SU-DHL-6 (cell line): ENCODE data around the gene ORM1.

Source experiments
- H2AFZ ChIP-seq: fragments of 200-600 bp; sonication (generic); 2 replicates; pipeline ENCODE4 v1.6.1; 2014; ENCODE audit warnings: low read depth, mild to moderate bottlenecking, moderate library complexity, mixed read lengths, antibody characterized with exemption, low read length; ENCODE audit not compliant: severe bottlenecking
- H3F3A ChIP-seq: fragments of 200-600 bp; shearing (Covaris generic); 2 replicates; pipeline ENCODE4 v1.6.0; 2016; ENCODE audit warnings: antibody characterized with exemption, mild to moderate bottlenecking; ENCODE audit not compliant: insufficient read depth
- H3K27ac ChIP-seq: fragments of 200-600 bp; sonication (generic); 2 replicates; pipeline ENCODE4 v1.5.1; 2016; ENCODE audit warnings: low read depth, mild to moderate bottlenecking, low read length, moderate library complexity, mixed read lengths
- H3K27me3 ChIP-seq: fragments of 200-600 bp; sonication (generic), shearing (Covaris generic); 2 replicates; pipeline ENCODE4 v1.6.0; 2014; ENCODE audit warnings: mild to moderate bottlenecking, low read length
- H3K36me3 ChIP-seq: fragments of 200-600 bp; sonication (generic); 2 replicates; pipeline ENCODE4 v1.6.1; 2014; ENCODE audit warnings: mild to moderate bottlenecking, low read length, mixed read lengths
- H3K4me2 ChIP-seq: fragments of 300-600, 200-600 bp; shearing (Covaris generic), sonication (generic); 2 replicates; pipeline ENCODE4 v1.6.0; 2014; ENCODE audit warnings: low read length, low read depth, mild to moderate bottlenecking; ENCODE audit not compliant: poor library complexity, severe bottlenecking
- H3K4me3 ChIP-seq: fragments of 200-600 bp; sonication (generic); 2 replicates; pipeline ENCODE4 v1.5.1; 2014; ENCODE audit warnings: antibody characterized with exemption, low read length, mild to moderate bottlenecking, mixed read lengths; ENCODE audit not compliant: insufficient read depth, poor library complexity, severe bottlenecking
- H3K79me2 ChIP-seq: fragments of 200-600 bp; sonication (generic); 2 replicates; pipeline ENCODE4 v1.6.1; 2014; ENCODE audit warnings: mild to moderate bottlenecking, low read length, moderate library complexity; ENCODE audit not compliant: insufficient read depth
- H3K9ac ChIP-seq: fragments of 200-600 bp; sonication (generic); 2 replicates; pipeline ENCODE4 v1.7.0; 2014; ENCODE audit warnings: mild to moderate bottlenecking, low read length
- H3K9me2 ChIP-seq: fragments of 200-600 bp; sonication (generic); replicated peaks from 2 replicates; pipeline ENCODE4 v1.6.1; 2014; ENCODE audit warnings: low read length; ENCODE audit not compliant: insufficient read depth
- H3K9me3 ChIP-seq: fragments of 200-600 bp; sonication (generic); 2 replicates; pipeline ENCODE4 v1.6.1; 2014; ENCODE audit warnings: low read length, mixed read lengths; ENCODE audit not compliant: insufficient read depth
- H4K20me1 ChIP-seq: fragments of 200-600 bp; sonication (generic); 2 replicates; pipeline ENCODE4 v1.6.1; 2014; ENCODE audit warnings: low read depth, mild to moderate bottlenecking, antibody characterized with exemption, low read length, moderate library complexity, mixed read lengths
- EZH2phosphoT487 ChIP-seq: fragments of 200-600 bp; sonication (generic), shearing (Covaris generic); conservative IDR thresholded peaks from 2 replicates; pipeline ENCODE4 v1.6.1; 2018; ENCODE audit warnings: mild to moderate bottlenecking, antibody characterized with exemption, low read length, moderate library complexity, mixed read lengths
- TF ChIP-seq, protein P1 (sequence below): fragments of 200-600 bp; sonication (generic); IDR thresholded peaks from one replicate; pipeline ENCODE4 v1.5.1; 2017; ENCODE audit warnings: antibody characterized with exemption, mild to moderate bottlenecking, low read length, moderate library complexity; ENCODE audit not compliant: insufficient read depth, poor library complexity, severe bottlenecking

Gene ORM1

GRCh38 chr9:114371973-114372917 is 49.3 kb downstream of the ORM1 start:
- Histone ChIP-seq H3K4me3 (peak overlapping the region; percentile 7), H3K9ac (peak overlapping the region; percentile 55), H3K27ac (peak overlapping the region; percentile 92)

DNA sequence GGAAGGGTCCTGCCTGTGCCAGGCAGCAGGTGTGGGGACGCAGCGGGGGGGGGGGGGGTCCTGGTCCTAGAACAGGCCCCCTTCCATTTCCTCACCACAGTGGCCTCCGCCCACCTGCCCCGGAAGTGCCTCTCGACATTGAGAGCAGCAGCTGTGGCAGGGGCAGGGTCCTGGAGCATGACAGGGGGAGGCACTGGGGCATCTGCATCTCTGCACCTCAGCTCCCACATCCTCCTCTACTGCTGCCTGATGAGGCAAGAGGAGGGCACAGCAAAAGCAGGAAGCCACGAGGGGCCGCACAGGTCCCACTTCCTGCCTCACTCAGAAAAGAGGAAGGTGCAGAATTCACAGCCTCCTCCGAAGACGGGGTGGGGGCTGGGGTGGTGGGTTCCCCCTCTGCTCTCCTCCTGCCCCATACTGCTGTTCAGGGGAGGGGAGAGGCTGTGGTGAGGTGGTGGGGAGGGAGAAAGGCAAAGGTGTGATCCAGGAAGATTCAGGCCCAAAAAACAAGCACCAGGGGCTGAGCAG is 50.1 kb downstream of the ORM1 start:
- peaks cover 43% of the 10 kb centered on the region for H3F3A ChIP-seq

More at GRCh38 chr9:114371973-114372917, 49.3 kb downstream of the ORM1 start:
- Histone ChIP-seq H3K9me3 (no peaks in the 10 kb centered on the region), H3K9me2 (no peaks in the 10 kb centered on the region), H3K79me2 (peaks cover 11% of the 10 kb centered on the region; the same call in 1 of the 2 replicates), H3K4me2 (peak overlapping the region; percentile 54), H4K20me1 (no peaks in the 10 kb centered on the region), H3K36me3 (no peaks in the 10 kb centered on the region), H3K27me3 (no peaks in the 10 kb centered on the region), H2AFZ (no peak overlapping the region), H3F3A (peaks cover 50% of the 10 kb centered on the region)
- no peak for TF ChIP-seq EZH2phosphoT487
- TF ChIP-seq, protein P1, sequence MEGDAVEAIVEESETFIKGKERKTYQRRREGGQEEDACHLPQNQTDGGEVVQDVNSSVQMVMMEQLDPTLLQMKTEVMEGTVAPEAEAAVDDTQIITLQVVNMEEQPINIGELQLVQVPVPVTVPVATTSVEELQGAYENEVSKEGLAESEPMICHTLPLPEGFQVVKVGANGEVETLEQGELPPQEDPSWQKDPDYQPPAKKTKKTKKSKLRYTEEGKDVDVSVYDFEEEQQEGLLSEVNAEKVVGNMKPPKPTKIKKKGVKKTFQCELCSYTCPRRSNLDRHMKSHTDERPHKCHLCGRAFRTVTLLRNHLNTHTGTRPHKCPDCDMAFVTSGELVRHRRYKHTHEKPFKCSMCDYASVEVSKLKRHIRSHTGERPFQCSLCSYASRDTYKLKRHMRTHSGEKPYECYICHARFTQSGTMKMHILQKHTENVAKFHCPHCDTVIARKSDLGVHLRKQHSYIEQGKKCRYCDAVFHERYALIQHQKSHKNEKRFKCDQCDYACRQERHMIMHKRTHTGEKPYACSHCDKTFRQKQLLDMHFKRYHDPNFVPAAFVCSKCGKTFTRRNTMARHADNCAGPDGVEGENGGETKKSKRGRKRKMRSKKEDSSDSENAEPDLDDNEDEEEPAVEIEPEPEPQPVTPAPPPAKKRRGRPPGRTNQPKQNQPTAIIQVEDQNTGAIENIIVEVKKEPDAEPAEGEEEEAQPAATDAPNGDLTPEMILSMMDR = no peak

DNA sequence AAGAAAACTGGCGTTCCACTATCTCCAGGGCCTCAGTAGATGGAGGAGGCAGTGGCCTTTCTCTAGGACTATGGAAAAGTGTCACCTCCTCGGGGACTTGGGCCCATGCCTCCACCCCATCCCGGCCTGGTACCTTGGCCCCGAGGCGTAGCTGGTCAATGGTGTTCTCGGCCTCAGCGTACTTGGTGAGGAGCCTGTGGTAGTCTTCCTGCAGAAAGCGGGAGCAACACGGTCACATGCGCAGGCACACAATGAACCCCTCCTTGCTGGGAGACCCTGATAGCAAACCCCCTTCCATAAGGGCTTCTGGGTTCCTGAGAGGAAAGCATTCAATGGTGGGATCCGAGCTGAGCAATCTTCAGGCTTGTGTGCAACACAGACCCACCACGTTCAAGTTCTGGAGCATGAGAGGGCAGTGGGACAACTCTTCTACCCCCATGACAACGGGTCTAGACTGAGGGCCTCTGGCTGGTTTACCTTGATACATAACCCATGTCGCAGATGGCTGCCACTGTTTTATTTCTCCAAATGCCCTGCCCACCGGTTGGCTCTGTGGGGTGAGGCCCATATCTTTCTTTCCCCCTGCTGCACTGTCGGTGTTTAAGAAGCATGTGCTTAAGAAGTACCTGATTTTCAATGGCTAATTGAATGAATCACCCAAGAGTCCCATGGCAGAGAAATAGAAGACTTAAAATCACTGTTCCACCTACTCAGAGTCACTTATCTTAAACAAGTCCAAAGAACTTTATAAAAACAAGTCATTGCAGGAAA is 51.2 kb downstream of the ORM1 start:
- Histone ChIP-seq H3K9me2 (no peaks in the 10 kb centered on the region), H3K4me2 (peak overlapping the region; percentile 58), H2AFZ (no peak overlapping the region), H3K4me3 (no peak overlapping the region), H3F3A (peaks cover 37% of the 10 kb centered on the region), H3K9me3 (no peaks in the 10 kb centered on the region), H3K9ac (peak overlapping the region; percentile 58), H3K27me3 (no peaks in the 10 kb centered on the region), H3K27ac (peak overlapping the region; percentile 92), H3K36me3 (no peaks in the 10 kb centered on the region), H3K79me2 (peaks cover 18% of the 10 kb centered on the region), H4K20me1 (no peaks in the 10 kb centered on the region)
- TF ChIP-seq, protein P1 = no peak

More for the DNA sequence above, 50.1 kb downstream of the ORM1 start:
- H2AFZ ChIP-seq = no peak overlapping the region
- H3K9me2 ChIP-seq = no peaks in the 10 kb centered on the region
- H4K20me1 ChIP-seq = no peaks in the 10 kb centered on the region
- H3K9ac ChIP-seq = peak overlapping the region; percentile 58
- H3K27ac ChIP-seq = peak overlapping the region; percentile 92
- H3K79me2 ChIP-seq = peaks cover 11% of the 10 kb centered on the region; the same call in 1 of the 2 replicates
- peak overlapping the region; percentile 58 for H3K4me2 ChIP-seq
- TF ChIP-seq, protein P1 = no peak
- no peak for TF ChIP-seq EZH2phosphoT487
- peak overlapping the region; percentile 2 for H3K4me3 ChIP-seq
- no peaks in the 10 kb centered on the region for H3K27me3 ChIP-seq
- H3K9me3 ChIP-seq = no peaks in the 10 kb centered on the region
- no peaks in the 10 kb centered on the region for H3K36me3 ChIP-seq
